GM19043 (cell line): ENCODE data around the gene C13orf46.
"Not testable (repeated sequence)": the region's sequence is repeated elsewhere in the genome, so short reads cannot be mapped to it uniquely, and the experiment has no call there.

ENCODE experiments used
- ATAC-seq: cut with Tn5 transposase; IDR thresholded peaks from one replicate; pipeline ENCODE4 v1.9.1; 2021; ENCODE audit warnings: low read depth; ENCODE audit not compliant: unreplicated experiment

Gene C13orf46

GRCh38 chr13:113995051-113995601 is 21.2 kb upstream of the C13orf46 start:
- ATAC-seq, result no peak

- no peak for ATAC-seq
These were observed 18.6 kb upstream of the C13orf46 start for GRCh38 chr13:113992276-113993005.

- ATAC-seq, result no peak
These were observed 17.9 kb upstream of the C13orf46 start for GRCh38 chr13:113991676-113992179.

- no peak for ATAC-seq
These were observed 17.4 kb upstream of the C13orf46 start for GRCh38 chr13:113991191-113991669.

GRCh38 chr13:113990321-113990837 is 16.5 kb upstream of the C13orf46 start:
- no peak for ATAC-seq

- ATAC-seq, result no peak
These were observed 15.9 kb upstream of the C13orf46 start for GRCh38 chr13:113989585-113990300.

GRCh38 chr13:113988859-113989258 is 15.0 kb upstream of the C13orf46 start:
- not testable (repeated sequence) for ATAC-seq

- ATAC-seq, result no peak
These were observed 8.4 kb upstream of the C13orf46 start for GRCh38 chr13:113982296-113982661.

GRCh38 chr13:113981611-113982295 is 7.9 kb upstream of the C13orf46 start:
- no peak for ATAC-seq

- ATAC-seq, result no peak
These were observed 7.3 kb upstream of the C13orf46 start for GRCh38 chr13:113981194-113981605.

GRCh38 chr13:113980489-113981064 is 6.7 kb upstream of the C13orf46 start:
- ATAC-seq, result no peak

GRCh38 chr13:113979791-113980471 is 6.1 kb upstream of the C13orf46 start:
- no peak for ATAC-seq

GRCh38 chr13:113978741-113979481 is 5.0 kb upstream of the C13orf46 start:
- no peak for ATAC-seq

GRCh38 chr13:113977976-113978375 is 4.1 kb upstream of the C13orf46 start:
- no peak for ATAC-seq

GRCh38 chr13:113976711-113977684 is 3.1 kb upstream of the C13orf46 start:
- ATAC-seq, result no peak

GRCh38 chr13:113975416-113975815 is 1.5 kb upstream of the C13orf46 start:
- ATAC-seq, result no peak

GRCh38 chr13:113974304-113975281 is 717 bp upstream of the C13orf46 start:
- no peak for ATAC-seq
